HL-60 (cell line): ENCODE results near the gene TRAPPC14.

Experiments used
- CTCF ChIP-seq: IDR thresholded peaks from one replicate; pipeline ENCODE4 v1.5.1; 2011; ENCODE audit warnings: low read length, control low read depth, inconsistent platforms; ENCODE audit not compliant: insufficient read depth
- GABPA ChIP-seq: IDR thresholded peaks from 2 replicates; pipeline ENCODE4 v1.6.1; 2012; ENCODE audit warnings: low read depth
- POLR2AphosphoS5 ChIP-seq: IDR thresholded peaks from 2 replicates; pipeline ENCODE4 v1.6.1; 2012; ENCODE audit warnings: low read depth
- REST ChIP-seq: IDR thresholded peaks from 2 replicates; pipeline ENCODE4 v1.6.1; 2012; ENCODE audit warnings: low read depth; ENCODE audit not compliant: insufficient replicate concordance
- SPI1 ChIP-seq: IDR thresholded peaks from 2 replicates; pipeline ENCODE4 v1.6.1; 2012; ENCODE audit warnings: low read depth, mild to moderate bottlenecking, borderline replicate concordance

GRCh38 chr7:100157334-100158228, 942 bp downstream of the TRAPPC14 start:
- no peak for TF ChIP-seq CTCF
- no peak for TF ChIP-seq POLR2AphosphoS5
- no peak for TF ChIP-seq REST
- no peak for TF ChIP-seq GABPA
- TF ChIP-seq SPI1, result no peak
